IMR-90 (cell line): Measurements from ENCODE around the gene NHLRC1. TPM values are rescaled to one million over a fixed set of nuclear protein-coding genes. Genes with fewer than 3 reads are reported as not detected.

ENCODE experiments used
- ATAC-seq: fragments of 200-7000 bp; cut with Tn5 transposase; 2 replicates; pipeline ENCODE4 v1.9.1; 2020; ENCODE audit warnings: low read depth, mild to moderate bottlenecking, moderate library complexity
- BruUV-seq: library from RNA; stranded (reverse); fragments of 400-500 nt; replicated peaks from 2 replicates; lab custom pipeline; 2021; lab: Mats Ljungman, UMichigan
- CTCF ChIA-PET: fragments of 300-600 bp; formaldehyde crosslinking; extraction: SDS; loops from one replicate; lab custom pipeline; 2021; ENCODE audit warnings: antibody characterized with exemption; lab: Yijun Ruan, JAX
- POLR2A ChIA-PET: fragments of 300-600 bp; sonication (Branson Sonifier 250); formaldehyde crosslinking; loops from one replicate; lab custom pipeline; 2022; ENCODE audit warnings: antibody characterized with exemption; ENCODE audit not compliant: unreplicated experiment; lab: Charles Lee
- DNase-seq: peaks from one replicate; pipeline ENCODE4 v3.0.0; 2013
- H2AFZ ChIP-seq: replicated peaks from 2 replicates; pipeline ENCODE3; 2013; ENCODE audit warnings: low read length, mild to moderate bottlenecking; ENCODE audit not compliant: poor library complexity
- H2AK5ac ChIP-seq: 2 replicates; pipeline ENCODE4 v1.6.1; 2013; ENCODE audit warnings: low read depth, low read length, inconsistent platforms
- H2AK9ac ChIP-seq: replicated peaks from 2 replicates; pipeline ENCODE3; 2013; ENCODE audit warnings: mild to moderate bottlenecking, low read depth, low read length, moderate library complexity; ENCODE audit not compliant: poor library complexity
- H2BK120ac ChIP-seq: 2 replicates; pipeline ENCODE4 v1.6.1; 2013; ENCODE audit warnings: low read depth, low read length, inconsistent platforms
- H2BK15ac ChIP-seq: 3 replicates; pipeline ENCODE4 v1.6.1; 2013; ENCODE audit warnings: low read depth, low read length, inconsistent platforms
- H2BK20ac ChIP-seq: 2 replicates; pipeline ENCODE4 v1.6.1; 2013; ENCODE audit warnings: low read depth, mild to moderate bottlenecking, inconsistent platforms, low read length, moderate library complexity
- H2BK5ac ChIP-seq: 2 replicates; pipeline ENCODE4 v1.6.1; 2013; ENCODE audit warnings: mild to moderate bottlenecking, low read depth, low read length, inconsistent platforms; ENCODE audit not compliant: poor library complexity, severe bottlenecking
- H3K14ac ChIP-seq: replicated peaks from 2 replicates; pipeline ENCODE4 v1.6.1; 2013; ENCODE audit warnings: low read depth, low read length, inconsistent platforms
- H3K18ac ChIP-seq: 2 replicates; pipeline ENCODE4 v1.6.1; 2013; ENCODE audit warnings: low read depth, low read length, control low read depth
- H3K23ac ChIP-seq: 2 replicates; pipeline ENCODE4 v1.6.1; 2013; ENCODE audit warnings: low read depth, low read length, inconsistent platforms
- H3K27ac ChIP-seq: 2 replicates; pipeline ENCODE4 v1.5.1; 2013; ENCODE audit warnings: mild to moderate bottlenecking, control low read depth, low read length; ENCODE audit not compliant: insufficient read depth
- H3K27me3 ChIP-seq: 2 replicates; pipeline ENCODE4 v1.6.1; 2013; ENCODE audit warnings: low read length; ENCODE audit not compliant: control insufficient read depth, insufficient read depth
- H3K36me3 ChIP-seq: 2 replicates; pipeline ENCODE4 v1.6.1; 2013; ENCODE audit warnings: low read length, mixed read lengths; ENCODE audit not compliant: control insufficient read depth, insufficient read depth
- H3K4ac ChIP-seq: 2 replicates; pipeline ENCODE4 v1.6.1; 2013; ENCODE audit warnings: low read depth, low read length, inconsistent platforms
- H3K4me1 ChIP-seq: 2 replicates; pipeline ENCODE4 v1.6.1; 2013; ENCODE audit warnings: low read length, mixed read lengths; ENCODE audit not compliant: control insufficient read depth, insufficient read depth
- H3K4me2 ChIP-seq: 2 replicates; pipeline ENCODE4 v1.6.1; 2013; ENCODE audit warnings: low read depth, mild to moderate bottlenecking, control low read depth, low read length, moderate library complexity
- H3K4me3 ChIP-seq: 2 replicates; pipeline ENCODE4 v1.5.1; 2013; ENCODE audit warnings: low read depth, mild to moderate bottlenecking, control low read depth, low read length, moderate library complexity; ENCODE audit not compliant: insufficient read depth
- H3K56ac ChIP-seq: 2 replicates; pipeline ENCODE4 v1.6.1; 2013; ENCODE audit warnings: low read length, inconsistent platforms; ENCODE audit not compliant: insufficient read depth; ENCODE audit errors: extremely low read depth
- H3K79me1 ChIP-seq, 2 experiments: 2 replicates each; pipeline ENCODE4 v1.6.1; 2013; ENCODE audit warnings: low read length in 2 of 2, inconsistent platforms in 1 of 2, low read depth in 1 of 2
- H3K9ac ChIP-seq: 2 replicates; pipeline ENCODE4 v1.6.1; 2013; ENCODE audit warnings: low read depth, low read length, control low read depth
- H3K9me1 ChIP-seq: 2 replicates; pipeline ENCODE4 v1.6.1; 2013; ENCODE audit warnings: low read length, inconsistent platforms; ENCODE audit not compliant: insufficient read depth
- H3K9me3 ChIP-seq: 2 replicates; pipeline ENCODE4 v1.6.1; 2013; ENCODE audit warnings: low read length; ENCODE audit not compliant: control insufficient read depth, insufficient read depth
- H4K20me1 ChIP-seq: 2 replicates; pipeline ENCODE4 v1.6.1; 2013; ENCODE audit warnings: low read length, inconsistent platforms; ENCODE audit not compliant: insufficient read depth
- H4K5ac ChIP-seq: 2 replicates; pipeline ENCODE4 v1.6.1; 2013; ENCODE audit warnings: mild to moderate bottlenecking, low read depth, low read length, control low read depth
- H4K8ac ChIP-seq, 2 experiments: 2 replicates each; pipeline ENCODE4 v1.6.1; 2013; ENCODE audit warnings: low read depth in 2 of 2, low read length in 2 of 2, control low read depth in 1 of 2, inconsistent platforms in 1 of 2
- H4K91ac ChIP-seq: 2 replicates; pipeline ENCODE4 v1.6.1; 2013; ENCODE audit warnings: low read depth, low read length, inconsistent platforms; ENCODE audit not compliant: insufficient read depth
- BHLHE40 ChIP-seq: fragments of 150-350 bp; IDR thresholded peaks from 2 replicates; pipeline ENCODE4 v1.6.1; 2016; ENCODE audit warnings: mild to moderate bottlenecking, low read depth, low read length
- RAD21 ChIP-seq: IDR thresholded peaks from 2 replicates; pipeline ENCODE4 v1.6.1; 2012; ENCODE audit warnings: low read length, improper control_type of control experiment
- WGBS, 2 experiments: methylation state at CpG; one replicate each; pipeline versions ENCODE4 v1.1.5 to v1.1.7; 2013; ENCODE audit warnings: missing lambda C conversion rate in 2 of 2; ENCODE audit not compliant: insufficient read length in 1 of 2; ENCODE audit errors: extremely low coverage in 2 of 2; 5-methylcytosine and 5-hydroxymethylcytosine counted together
- dilution Hi-C: fragments of 300-500 bp; cut with HindIII; formaldehyde crosslinking; loops from one replicate; pipeline ENCODE4 v1.14.3; 2018; ENCODE audit warnings: low sequenced_read_pairs; ENCODE audit not compliant: unreplicated experiment
- in situ Hi-C: fragments of 300-500 bp; cut with MboI; formaldehyde crosslinking; loops from 3 replicates; pipeline ENCODE4 v1.14.3; 2019; ENCODE audit warnings: low sequenced_read_pairs, inconsistent platforms, mixed read lengths
- intact Hi-C: fragments of 100-400 bp; cut with micrococcal nuclease; formaldehyde crosslinking; loops from 2 replicates; pipeline ENCODE4 v1.10.0; 2022
- polyA plus RNA-seq, 3 experiments: library from polyadenylated mRNA; depleted of rRNA; stranded (reverse); fragments of >200 nt; gene quantifications; 2 replicates each; pipeline ENCODE4 v1.2.3, GENCODE V29; 2012; ENCODE audit warnings: low replicate concordance in 1 of 3
- total RNA-seq: library from RNA; depleted of rRNA; stranded (reverse); fragments of >200 nt; gene quantifications from 2 replicates; pipeline ENCODE4 v1.2.3, GENCODE V29; 2012
- TF ChIP-seq, protein P1 (sequence below): conservative IDR thresholded peaks from 2 replicates; pipeline ENCODE4 v1.5.1; 2012; ENCODE audit warnings: mild to moderate bottlenecking, low read depth, low read length, improper control_type of control experiment

The NHLRC1 gene
- total and polyA plus RNA-seq, 2 of the 4 experiments (the other 2 are of a cell fraction): 1.1 TPM

DNA sequence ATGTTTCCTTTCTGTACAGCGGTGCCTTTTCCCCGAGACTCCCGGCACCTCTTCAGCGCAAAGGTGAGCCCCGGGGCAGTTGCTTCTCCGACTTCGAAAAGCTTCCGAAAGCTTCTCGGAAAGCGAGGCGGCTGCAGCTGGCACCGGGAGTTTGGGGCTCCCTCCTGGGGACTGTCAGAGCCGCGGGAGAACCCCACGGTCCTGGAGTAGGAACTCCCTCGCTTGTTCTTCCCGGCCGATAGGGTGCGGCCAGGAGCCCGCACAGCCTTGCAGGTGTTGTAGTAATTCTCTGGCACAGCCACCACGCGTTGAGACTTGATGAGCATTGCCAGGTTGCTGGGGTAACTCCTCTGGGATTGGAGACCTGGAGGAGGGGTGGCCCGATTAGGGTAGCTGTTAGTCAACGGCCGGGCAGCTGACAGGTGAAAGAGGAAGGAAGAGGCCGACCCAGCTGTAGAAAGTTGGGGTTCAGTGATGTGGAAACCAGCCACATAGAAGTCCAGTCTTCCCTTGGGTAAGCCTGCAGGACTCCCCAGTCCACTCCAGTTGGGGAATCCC is 33.5 kb upstream of the NHLRC1 start:
- H3K18ac ChIP-seq: no peak overlapping the region
- no peak overlapping the region for H2BK20ac ChIP-seq
- no peak overlapping the region for H3K56ac ChIP-seq
- peak overlapping the region; percentile 69 for H3K14ac ChIP-seq
- no peak overlapping the region for H2BK15ac ChIP-seq
- peak overlapping the region; percentile 18 for H3K4ac ChIP-seq
- no peak overlapping the region for H2BK120ac ChIP-seq
- peaks cover 10 to 34% of the 10 kb centered on the region in 2 experiments; a peak in 3 of 4 replicates for H3K79me1 ChIP-seq
- dilution Hi-C loops: no loop called here
- no peaks in the 10 kb centered on the region for H4K20me1 ChIP-seq
- peaks cover 6% of the 10 kb centered on the region for H3K9me1 ChIP-seq
- H3K9me3 ChIP-seq: no peaks in the 10 kb centered on the region
- no peak overlapping the region for H4K91ac ChIP-seq
- peak overlapping the region; percentile 93 for H2AFZ ChIP-seq
- no peak overlapping the region for H4K5ac ChIP-seq
- ATAC-seq (peak; percentile 1), DNase-seq (peak; percentile 27)
- no peaks in the 10 kb centered on the region for H3K27me3 ChIP-seq
- WGBS, 2 experiments: 1% methylated on average over 16 of the region's 26 CpGs; no CpG with 5 or more reads in 1 of the 2 experiments
- peak overlapping the region; percentile 77 for H3K23ac ChIP-seq
- peak overlapping the region; percentile 70; the same call in 1 of the 2 replicates for H3K27ac ChIP-seq
- no peak overlapping the region for H2BK5ac ChIP-seq
- ChIA-PET POLR2A (no interaction called here), CTCF (no interaction called here)
- peaks cover 2% of the 10 kb centered on the region; the same call in 1 of the 2 replicates for H3K36me3 ChIP-seq
- peak overlapping the region; percentile 99 for H3K4me3 ChIP-seq
- BruUV-seq: no TSS peak
- H3K4me1 ChIP-seq: peaks cover 3% of the 10 kb centered on the region
- intact Hi-C loops: loop anchor here (2.0 to 5.0 kb wide), 3 partner anchors 107 to 349 kb away; no protein-coding TSS in a partner anchor
- peak overlapping the region; percentile 29 for H2AK9ac ChIP-seq
- TF ChIP-seq RAD21 (0 out of 2 replicates have a peak, but pooled peaks have one; percentile 11), BHLHE40 (no peak)
- TF ChIP-seq, protein P1, sequence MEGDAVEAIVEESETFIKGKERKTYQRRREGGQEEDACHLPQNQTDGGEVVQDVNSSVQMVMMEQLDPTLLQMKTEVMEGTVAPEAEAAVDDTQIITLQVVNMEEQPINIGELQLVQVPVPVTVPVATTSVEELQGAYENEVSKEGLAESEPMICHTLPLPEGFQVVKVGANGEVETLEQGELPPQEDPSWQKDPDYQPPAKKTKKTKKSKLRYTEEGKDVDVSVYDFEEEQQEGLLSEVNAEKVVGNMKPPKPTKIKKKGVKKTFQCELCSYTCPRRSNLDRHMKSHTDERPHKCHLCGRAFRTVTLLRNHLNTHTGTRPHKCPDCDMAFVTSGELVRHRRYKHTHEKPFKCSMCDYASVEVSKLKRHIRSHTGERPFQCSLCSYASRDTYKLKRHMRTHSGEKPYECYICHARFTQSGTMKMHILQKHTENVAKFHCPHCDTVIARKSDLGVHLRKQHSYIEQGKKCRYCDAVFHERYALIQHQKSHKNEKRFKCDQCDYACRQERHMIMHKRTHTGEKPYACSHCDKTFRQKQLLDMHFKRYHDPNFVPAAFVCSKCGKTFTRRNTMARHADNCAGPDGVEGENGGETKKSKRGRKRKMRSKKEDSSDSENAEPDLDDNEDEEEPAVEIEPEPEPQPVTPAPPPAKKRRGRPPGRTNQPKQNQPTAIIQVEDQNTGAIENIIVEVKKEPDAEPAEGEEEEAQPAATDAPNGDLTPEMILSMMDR: peak; percentile 21; the same call in 1 of the 2 replicates
- H2AK5ac ChIP-seq: 0 out of 2 replicates have a peak overlapping the region, but pooled peaks have one; percentile 4
- in situ Hi-C loops: no loop called here
- peak overlapping the region; percentile 92 for H3K4me2 ChIP-seq
- peak overlapping the region; percentile 82 for H3K9ac ChIP-seq
- H4K8ac ChIP-seq: 0 out of 4 replicates have a peak overlapping the region, but pooled peaks of 1 of the 2 experiments have one; percentile 17
